Middle frontal gyrus (tissue), 1 donor: ENCODE measurements around the gene UQCRC1.

Source experiments
- DNase-seq: peaks from one replicate; pipeline ENCODE4 v3.0.0-alpha.2; 2015; ENCODE audit warnings: low spot score; ENCODE audit errors: extremely low spot score

Gene UQCRC1

GRCh38 chr3:48573973-48574585, 35.4 kb downstream of the UQCRC1 start:
- no peak for DNase-seq

GRCh38 chr3:48572517-48572916, 36.9 kb downstream of the UQCRC1 start:
- no peak for DNase-seq

- no peak for DNase-seq
Observed at GRCh38 chr3:48571938-48572337, 37.5 kb downstream of the UQCRC1 start.

GRCh38 chr3:48569808-48570450, 39.5 kb downstream of the UQCRC1 start:
- DNase-seq = no peak

- DNase-seq = no peak
Observed at GRCh38 chr3:48569400-48569799, 40.0 kb downstream of the UQCRC1 start.

- no peak for DNase-seq
Observed at GRCh38 chr3:48568476-48568875, 41.0 kb downstream of the UQCRC1 start.

DNA sequence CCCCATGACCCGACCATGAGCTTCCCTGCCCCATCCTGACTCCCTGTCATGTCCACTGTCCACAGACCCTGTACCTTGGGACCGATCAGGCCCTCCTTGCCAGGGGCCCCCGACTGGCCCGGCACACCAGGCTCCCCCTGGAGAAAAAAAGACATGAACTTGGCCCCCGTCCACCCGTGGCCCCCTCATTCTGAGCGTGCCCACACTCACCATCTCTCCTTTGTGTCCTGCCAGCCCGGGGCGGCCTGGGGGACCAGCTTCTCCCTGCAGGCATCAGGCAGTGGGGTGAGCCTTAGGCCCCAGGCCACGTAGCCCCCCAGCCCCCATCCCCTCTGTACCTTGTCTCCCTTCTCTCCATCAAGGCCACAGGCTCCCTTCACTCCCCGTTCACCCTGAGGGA, 41.9 kb downstream of the UQCRC1 start:
- no peak for DNase-seq

DNA sequence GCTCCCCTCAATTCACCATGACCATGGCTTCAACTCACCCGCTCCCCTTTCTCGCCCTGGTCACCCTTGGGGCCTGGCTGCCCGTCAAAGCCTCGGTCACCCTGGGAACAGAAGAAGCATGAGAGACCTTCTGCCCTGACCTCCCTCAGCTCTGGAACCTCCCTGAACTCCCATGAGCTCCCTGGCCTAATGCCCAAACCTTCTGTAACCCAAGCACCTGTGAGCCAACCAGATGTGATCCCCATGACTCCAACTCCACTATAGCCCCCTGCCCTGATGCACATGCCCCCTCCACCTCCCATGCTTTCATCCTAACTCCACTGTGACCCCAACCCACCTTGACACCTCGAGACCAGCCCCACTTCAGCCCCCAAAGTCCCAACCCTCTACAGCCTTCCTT, 42.4 kb downstream of the UQCRC1 start:
- no peak for DNase-seq

DNA sequence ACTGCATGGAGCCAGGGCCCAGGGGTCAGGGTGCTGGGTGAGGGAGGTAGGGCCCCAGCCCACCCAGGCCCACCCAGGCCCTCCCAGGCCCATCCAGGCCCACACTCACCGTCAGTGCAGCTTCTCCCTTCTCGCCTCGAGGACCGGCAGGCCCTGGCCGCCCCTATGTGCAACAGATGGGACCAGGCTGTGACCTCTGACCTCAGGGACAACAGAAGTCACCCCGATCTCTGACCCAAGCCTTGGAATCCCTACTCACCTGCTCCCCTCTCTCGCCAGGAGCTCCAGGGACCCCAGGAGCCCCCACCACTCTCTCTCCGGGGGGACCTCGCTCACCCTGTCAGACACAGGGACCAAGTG, 43.1 kb downstream of the UQCRC1 start:
- no peak for DNase-seq

DNA sequence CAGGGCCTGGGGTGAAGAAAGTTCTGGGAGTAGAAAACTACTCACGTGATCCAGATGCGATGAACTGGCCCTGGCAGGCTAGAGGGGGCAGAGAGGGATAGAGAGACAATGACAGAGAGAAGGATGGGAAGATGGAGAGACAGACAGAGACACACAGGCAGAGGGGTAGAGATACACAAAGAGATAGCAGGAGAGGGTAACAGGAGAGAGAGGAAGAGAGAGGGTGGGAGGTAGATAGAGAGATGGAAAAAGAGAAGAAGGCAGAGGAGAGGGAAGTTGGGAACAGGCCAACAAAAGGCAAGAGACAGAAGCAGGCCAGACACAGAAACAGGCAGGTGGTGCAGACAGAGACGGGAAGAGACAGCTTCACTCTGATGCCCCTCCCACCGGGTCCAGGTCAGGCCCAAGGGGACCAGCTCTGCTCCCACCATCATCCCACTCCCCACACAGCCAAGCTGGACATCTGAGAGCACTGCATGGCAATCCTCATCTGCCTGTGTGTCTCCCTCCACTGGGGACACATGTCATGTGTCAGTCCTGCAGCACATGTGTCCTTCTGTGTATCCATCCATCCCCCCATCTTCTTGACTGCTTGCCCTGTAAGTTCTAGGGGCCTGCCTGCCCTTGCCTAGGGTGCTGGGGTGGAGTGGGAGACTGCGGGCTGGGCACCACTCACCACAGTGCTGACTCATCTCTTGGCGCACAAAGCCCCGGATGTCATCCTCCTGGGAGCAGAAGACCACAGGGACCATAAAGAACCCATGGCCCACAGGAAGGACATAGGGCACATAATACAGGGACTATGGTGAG, 43.6 kb downstream of the UQCRC1 start:
- no peak for DNase-seq

DNA sequence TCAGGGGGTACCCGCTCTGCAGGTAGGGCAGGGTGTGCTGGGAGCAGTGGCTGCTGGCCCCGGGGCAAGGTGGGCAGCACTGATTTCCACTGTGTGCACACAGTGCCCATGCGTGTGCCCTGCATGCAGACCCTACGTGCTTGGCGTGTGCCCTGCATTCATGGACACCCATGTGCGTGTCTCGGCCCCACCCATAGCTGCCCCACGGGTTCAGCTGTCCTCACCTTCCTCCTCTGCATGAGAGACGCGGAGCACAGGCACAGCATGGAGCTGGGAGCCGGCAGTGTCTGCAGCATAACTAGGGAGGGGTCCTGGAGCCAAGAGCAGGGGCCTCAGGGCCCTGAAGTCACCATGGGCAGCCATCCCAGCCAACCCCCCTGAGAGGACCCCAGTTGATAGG, 44.3 kb downstream of the UQCRC1 start:
- no peak for DNase-seq

DNA sequence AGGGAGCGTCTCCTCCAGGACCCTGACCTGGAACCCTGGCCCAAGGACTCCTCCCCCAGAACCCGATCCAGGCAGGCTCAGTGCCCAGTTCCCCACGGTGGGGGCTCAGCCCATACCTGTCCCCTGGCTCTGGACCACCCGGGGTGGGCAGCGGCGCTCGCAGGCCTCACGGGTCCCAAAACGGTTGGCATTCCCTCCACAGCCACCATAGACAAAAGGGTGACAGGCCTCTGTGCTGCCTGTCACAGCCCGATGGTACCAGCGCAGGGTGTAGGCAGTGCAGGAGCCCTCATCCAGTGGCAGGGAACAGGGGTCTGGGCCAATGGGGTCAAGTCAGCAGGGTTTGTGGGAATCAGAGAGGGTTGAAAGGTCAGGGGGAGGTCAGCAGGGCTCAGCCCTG, 44.8 kb downstream of the UQCRC1 start:
- no peak for DNase-seq

- no peak for DNase-seq
Observed at GRCh38 chr3:48564022-48564421, 45.4 kb downstream of the UQCRC1 start.

DNA sequence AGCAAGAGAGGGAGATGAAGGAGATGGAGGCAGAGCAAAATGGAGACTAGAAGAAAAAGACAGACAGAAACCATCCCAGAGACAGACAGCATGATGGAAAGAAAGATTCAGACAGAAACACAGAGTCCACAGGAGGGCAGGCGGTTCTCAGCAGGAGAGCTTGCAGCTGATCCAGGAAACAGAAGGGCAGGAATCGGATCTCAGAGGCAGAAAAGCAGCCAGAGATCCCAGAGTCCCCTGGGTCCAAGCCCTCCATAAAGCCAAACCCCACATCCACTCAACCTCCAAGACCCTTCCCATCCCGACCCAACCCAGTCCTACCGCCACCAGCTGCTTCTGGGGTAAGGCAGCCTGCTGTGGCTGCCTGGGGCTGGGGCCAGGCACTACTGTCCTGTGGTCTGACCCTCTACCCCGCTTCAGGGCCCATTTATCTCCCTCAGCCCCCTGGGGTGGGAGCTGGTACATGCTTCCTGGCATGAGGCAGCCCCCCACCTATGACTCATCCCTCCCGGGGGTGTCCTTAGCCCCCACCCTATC, 46.0 kb downstream of the UQCRC1 start, which contains the start of gene UCN2:
TSS of gene UCN2 (minus strand) at position 400 of the 537 bp plus-strand sequence. CDS start 657 bp downstream, outside the sequence.
- DNase-seq = no peak

- no peak for DNase-seq
Observed at GRCh38 chr3:48562367-48563095, 46.9 kb downstream of the UQCRC1 start.

GRCh38 chr3:48561045-48561736, 48.3 kb downstream of the UQCRC1 start:
- DNase-seq = no peak

DNA sequence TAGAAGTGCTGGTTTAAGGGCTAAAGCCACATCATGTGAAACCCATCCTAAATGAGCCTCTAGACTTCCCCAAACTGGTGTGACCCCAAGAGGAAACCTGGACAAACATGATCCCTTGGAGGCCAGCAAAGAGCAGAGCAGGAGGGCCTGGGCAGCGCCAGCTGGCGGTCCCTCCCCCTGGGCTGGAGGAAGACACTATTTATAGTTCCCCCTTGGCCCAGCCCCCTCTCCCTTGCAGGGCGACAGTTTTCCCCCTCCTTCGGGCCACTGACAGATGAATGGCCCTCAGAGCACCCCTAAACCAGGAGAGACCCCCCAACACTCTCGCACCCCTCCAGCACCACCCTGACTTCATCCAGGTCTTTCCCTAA, 48.8 kb downstream of the UQCRC1 start:
- no peak for DNase-seq

DNA sequence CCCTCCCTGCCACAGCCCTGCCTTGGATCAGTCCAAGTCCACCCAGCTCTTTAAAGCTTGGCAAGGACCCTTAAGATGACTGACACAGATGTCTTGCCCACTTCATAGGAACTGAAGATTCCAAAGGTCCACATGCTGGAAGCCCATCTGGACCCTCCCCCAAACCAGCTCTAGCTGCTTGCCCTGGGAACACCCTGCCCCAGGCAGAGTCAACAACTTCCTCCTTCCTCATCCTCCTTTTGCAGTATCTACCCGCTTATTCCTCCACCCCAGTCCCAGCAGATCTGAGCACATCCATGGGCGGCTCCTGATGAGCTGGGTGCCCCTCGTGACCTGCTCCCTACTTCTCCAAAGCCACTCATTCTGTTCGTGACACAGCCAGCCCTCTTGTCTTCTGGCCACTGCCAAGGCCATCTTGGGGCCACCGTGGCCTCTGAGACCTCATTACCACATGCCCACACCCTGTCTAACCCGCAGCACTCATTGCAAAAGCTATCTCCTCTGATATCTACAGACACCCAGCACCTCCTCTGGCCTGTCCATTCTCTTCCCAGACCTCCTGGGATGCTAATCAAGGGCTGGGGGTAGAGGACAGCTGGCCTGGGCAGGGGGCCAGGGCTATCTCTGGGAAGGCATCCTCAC, 50.8 kb downstream of the UQCRC1 start:
- no peak for DNase-seq

- peak; percentile 98 for DNase-seq
Observed at GRCh38 chr3:48556796-48557626, 52.4 kb downstream of the UQCRC1 start, which contains the start of gene PFKFB4. TSS of gene PFKFB4 (minus strand) at chr3:48556803. CDS start at chr3:48556777, 26 bp downstream.
